Neuronal stem cell (in vitro differentiated cells): Measurements from ENCODE around the gene USP15.

Experiments used
- DNase-seq: peaks from one replicate; pipeline ENCODE4 v3.0.0-alpha.2; 2013; ENCODE audit warnings: low spot score
- H2AFZ ChIP-seq: one replicate; pipeline ENCODE4 v1.6.1; 2013; ENCODE audit warnings: mild to moderate bottlenecking, low read length, inconsistent platforms
- H2AK5ac ChIP-seq: 2 replicates; pipeline ENCODE4 v1.6.1; 2013; ENCODE audit warnings: low read depth, mild to moderate bottlenecking, inconsistent platforms, low read length, moderate library complexity, mixed read lengths
- H2BK120ac ChIP-seq: 2 replicates; pipeline ENCODE4 v1.6.1; 2013; ENCODE audit warnings: low read depth, mild to moderate bottlenecking, inconsistent platforms, low read length, moderate library complexity, mixed read lengths
- H2BK12ac ChIP-seq: one replicate; pipeline ENCODE4 v1.6.1; 2013; ENCODE audit warnings: low read length, inconsistent platforms
- H2BK15ac ChIP-seq: 2 replicates; pipeline ENCODE4 v1.6.1; 2013; ENCODE audit warnings: mild to moderate bottlenecking, low read length, inconsistent platforms, mixed read lengths
- H2BK5ac ChIP-seq: one replicate; pipeline ENCODE4 v1.6.1; 2013; ENCODE audit warnings: inconsistent platforms, mild to moderate bottlenecking, low read length, moderate library complexity
- H3K14ac ChIP-seq: one replicate; pipeline ENCODE4 v1.6.1; 2013; ENCODE audit warnings: low read length, inconsistent platforms
- H3K18ac ChIP-seq: 2 replicates; pipeline ENCODE4 v1.6.1; 2013; ENCODE audit warnings: low read length, inconsistent platforms
- H3K23ac ChIP-seq: 2 replicates; pipeline ENCODE4 v1.6.1; 2013; ENCODE audit warnings: low read depth, mild to moderate bottlenecking, mixed read lengths, low read length, inconsistent platforms; ENCODE audit not compliant: poor library complexity
- H3K27ac ChIP-seq: replicated peaks from 3 replicates; pipeline ENCODE4 v1.5.1; 2013; ENCODE audit warnings: low read length, inconsistent platforms
- H3K27me3 ChIP-seq, 3 experiments: 2 replicates each; pipeline ENCODE4 v1.6.1; 2013; ENCODE audit warnings: low read length in 3 of 3, mild to moderate bottlenecking in 2 of 3, inconsistent platforms in 1 of 3, low read depth in 1 of 3, mixed read lengths in 1 of 3, moderate library complexity in 1 of 3; ENCODE audit not compliant: control insufficient read depth in 3 of 3, insufficient read depth in 3 of 3
- H3K36me3 ChIP-seq, 2 donors: replicated peaks in 1 of 2; 2 replicates each; pipeline ENCODE4 v1.6.1; 2013; ENCODE audit warnings: low read length in 2 of 2; ENCODE audit not compliant: control insufficient read depth in 2 of 2, insufficient read depth in 2 of 2
- H3K4ac ChIP-seq: 2 replicates; pipeline ENCODE4 v1.6.1; 2013; ENCODE audit warnings: inconsistent platforms, mild to moderate bottlenecking, low read length, moderate library complexity
- H3K4me1 ChIP-seq, 2 donors: 1 replicate in 1 of 2; 2 replicates in 1 of 2; pipeline ENCODE4 v1.6.1; 2013; ENCODE audit warnings: low read length in 2 of 2, low read depth in 1 of 2; ENCODE audit not compliant: control insufficient read depth in 2 of 2, insufficient read depth in 1 of 2
- H3K4me2 ChIP-seq: one replicate; pipeline ENCODE4 v1.6.1; 2013; ENCODE audit warnings: mild to moderate bottlenecking, low read length, inconsistent platforms; ENCODE audit not compliant: insufficient read depth, poor library complexity, severe bottlenecking
- H3K4me3 ChIP-seq, 2 donors: 2 replicates each; pipeline ENCODE4 v1.5.1; 2013; ENCODE audit warnings: low read length in 2 of 2, mild to moderate bottlenecking in 2 of 2, inconsistent platforms in 1 of 2, moderate library complexity in 1 of 2
- H3K79me1 ChIP-seq: one replicate; pipeline ENCODE4 v1.6.1; 2013; ENCODE audit warnings: low read depth, mild to moderate bottlenecking, inconsistent platforms, low read length, moderate library complexity
- H3K9ac ChIP-seq: one replicate; pipeline ENCODE4 v1.6.1; 2013; ENCODE audit warnings: mild to moderate bottlenecking, low read depth, low read length, inconsistent platforms; ENCODE audit not compliant: poor library complexity
- H3K9me3 ChIP-seq, 2 donors: replicated peaks in 1 of 2; 2 replicates each; pipeline versions ENCODE3 to v1.6.1; 2013; ENCODE audit warnings: low read length in 2 of 2, mild to moderate bottlenecking in 2 of 2, inconsistent platforms in 1 of 2, low read depth in 1 of 2, mixed read lengths in 1 of 2, moderate library complexity in 1 of 2; ENCODE audit not compliant: control insufficient read depth in 2 of 2, insufficient read depth in 1 of 2
- H4K8ac ChIP-seq: one replicate; pipeline ENCODE4 v1.6.1; 2013; ENCODE audit warnings: low read depth, mild to moderate bottlenecking, inconsistent platforms, low read length, moderate library complexity
- H4K91ac ChIP-seq: one replicate; pipeline ENCODE4 v1.6.1; 2013; ENCODE audit warnings: low read length, low read depth, mild to moderate bottlenecking, inconsistent platforms; ENCODE audit not compliant: poor library complexity
- WGBS, 2 donors: extraction: QIAGEN DNeasy Blood & Tissue Kit; methylation state at CpG; one replicate each; pipeline ENCODE4 v1.1.7; 2013; ENCODE audit warnings: missing lambda C conversion rate in 2 of 2, mixed read lengths in 1 of 2; ENCODE audit not compliant: insufficient read length in 2 of 2, insufficient replicate concordance in 1 of 2; ENCODE audit errors: extremely low coverage in 2 of 2; 5-methylcytosine and 5-hydroxymethylcytosine counted together

USP15 gene

GRCh38 chr12:62294378-62294777, 34.2 kb downstream of the USP15 start:
- H3K36me3 ChIP-seq, result peaks cover 2 to 55% of the 10 kb centered on the region in 2 donors
- no peak overlapping the region for H3K23ac ChIP-seq
- H3K27ac ChIP-seq, result no peak overlapping the region
- H4K8ac ChIP-seq, result no peak overlapping the region
- no peaks in the 10 kb centered on the region for H3K27me3 ChIP-seq
- no peak overlapping the region for H2AFZ ChIP-seq
- peaks cover 0 to 8% of the 10 kb centered on the region in 2 donors for H3K4me1 ChIP-seq
- WGBS, 2 donors, result no CpG with 5 or more reads among the region's 1 CpG
- H3K18ac ChIP-seq, result no peak overlapping the region
- peaks cover 12% of the 10 kb centered on the region for H3K79me1 ChIP-seq
- no peak overlapping the region for H3K4me2 ChIP-seq
- H2AK5ac ChIP-seq, result no peak overlapping the region
- no peak overlapping the region for H3K9ac ChIP-seq
- H4K91ac ChIP-seq, result no peak overlapping the region
- H3K4ac ChIP-seq, result no peak overlapping the region
- H2BK120ac ChIP-seq, result no peak overlapping the region
- H2BK12ac ChIP-seq, result no peak overlapping the region
- H2BK15ac ChIP-seq, result no peak overlapping the region
- H3K9me3 ChIP-seq, result peaks cover 0 to 18% of the 10 kb centered on the region in 2 donors
- DNase-seq, result no peak
- no peak overlapping the region for H2BK5ac ChIP-seq
- H3K4me3 ChIP-seq, result no peak overlapping the region
- no peak overlapping the region for H3K14ac ChIP-seq

- Histone ChIP-seq H3K4me3 (no peak overlapping the region), H3K14ac (no peak overlapping the region), H3K18ac (no peak overlapping the region), H3K36me3 (peaks cover 2 to 55% of the 10 kb centered on the region in 2 donors), H2BK12ac (no peak overlapping the region), H3K9me3 (peaks cover 0 to 9% of the 10 kb centered on the region in 2 donors), H3K27me3 (no peaks in the 10 kb centered on the region), H4K8ac (no peak overlapping the region), H3K4me1 (peaks cover 0 to 8% of the 10 kb centered on the region in 2 donors), H2AFZ (no peak overlapping the region), H2BK5ac (no peak overlapping the region), H3K23ac (no peak overlapping the region), H3K79me1 (peaks cover 12% of the 10 kb centered on the region), H2BK15ac (no peak overlapping the region), H2BK120ac (no peak overlapping the region), H2AK5ac (no peak overlapping the region), H3K27ac (no peak overlapping the region), H4K91ac (no peak overlapping the region), H3K9ac (no peak overlapping the region), H3K4me2 (no peak overlapping the region), H3K4ac (no peak overlapping the region)
- no peak for DNase-seq
- no CpG with 5 or more reads among the region's 2 CpGs for WGBS, 2 donors
These were observed 35.8 kb downstream of the USP15 start for GRCh38 chr12:62296001-62296400.

GRCh38 chr12:62297321-62297720, 37.1 kb downstream of the USP15 start:
- Histone ChIP-seq H3K36me3 (peaks cover 2 to 56% of the 10 kb centered on the region in 2 donors), H3K14ac (no peak overlapping the region), H3K4ac (no peak overlapping the region), H4K91ac (no peak overlapping the region), H2AFZ (no peak overlapping the region), H2BK12ac (no peak overlapping the region), H3K4me1 (peaks cover 0 to 5% of the 10 kb centered on the region in 2 donors), H3K79me1 (peaks cover 5% of the 10 kb centered on the region), H3K23ac (no peak overlapping the region), H3K9me3 (peaks cover 0 to 5% of the 10 kb centered on the region in 2 donors), H2BK120ac (no peak overlapping the region), H2BK5ac (no peak overlapping the region), H2BK15ac (no peak overlapping the region), H3K4me3 (no peak overlapping the region), H3K18ac (no peak overlapping the region), H3K9ac (no peak overlapping the region), H3K4me2 (no peak overlapping the region), H4K8ac (no peak overlapping the region), H3K27ac (no peak overlapping the region), H3K27me3 (no peaks in the 10 kb centered on the region), H2AK5ac (no peak overlapping the region)
- DNase-seq, result no peak

- H2BK5ac ChIP-seq, result no peak overlapping the region
- no CpG with 5 or more reads among the region's 3 CpGs for WGBS, 2 donors
- H4K8ac ChIP-seq, result no peak overlapping the region
- H3K27me3 ChIP-seq, result no peaks in the 10 kb centered on the region
- H3K36me3 ChIP-seq, result peaks cover 5 to 68% of the 10 kb centered on the region in 2 donors
- no peak overlapping the region for H4K91ac ChIP-seq
- no peak overlapping the region for H3K9ac ChIP-seq
- no peak overlapping the region for H2AK5ac ChIP-seq
- H3K4me2 ChIP-seq, result no peak overlapping the region
- H3K4ac ChIP-seq, result no peak overlapping the region
- no peak overlapping the region for H2BK12ac ChIP-seq
- H3K27ac ChIP-seq, result no peak overlapping the region
- H3K23ac ChIP-seq, result no peak overlapping the region
- no peak overlapping the region for H3K18ac ChIP-seq
- H3K14ac ChIP-seq, result no peak overlapping the region
- DNase-seq, result no peak
- H2BK15ac ChIP-seq, result no peak overlapping the region
- H3K4me3 ChIP-seq, result no peak overlapping the region
- peaks cover 3 to 15% of the 10 kb centered on the region in 2 donors for H3K9me3 ChIP-seq
- H2BK120ac ChIP-seq, result no peak overlapping the region
- no peak overlapping the region for H2AFZ ChIP-seq
- peaks cover 0 to 1% of the 10 kb centered on the region in 2 donors for H3K4me1 ChIP-seq
- no peaks in the 10 kb centered on the region for H3K79me1 ChIP-seq
These were observed 39.4 kb downstream of the USP15 start for GRCh38 chr12:62299617-62300016.
